H1 (cell line): ENCODE results near the gene ORAI3.

Experiments
- BRCA1 ChIP-seq: IDR thresholded peaks from 2 replicates; pipeline ENCODE4 v1.6.1; 2012; ENCODE audit warnings: low read depth, low read length, improper control_type of control experiment
- CHD2 ChIP-seq: IDR thresholded peaks from 2 replicates; pipeline ENCODE4 v1.6.1; 2012; ENCODE audit warnings: low read length, improper control_type of control experiment
- CTBP2 ChIP-seq: IDR thresholded peaks from 2 replicates; pipeline ENCODE4 v1.7.0; 2011; ENCODE audit warnings: borderline replicate concordance, mild to moderate bottlenecking, moderate library complexity, mixed read lengths, low read length; ENCODE audit not compliant: insufficient read depth, insufficient read length
- EZH2 ChIP-seq: fragments of 200-600 bp; sonication (generic); IDR thresholded peaks from 2 replicates; pipeline ENCODE4 v1.7.1; 2012; ENCODE audit warnings: low read depth, mild to moderate bottlenecking, moderate library complexity, low read length, inconsistent platforms; ENCODE audit not compliant: severe bottlenecking
- GTF2F1 ChIP-seq: IDR thresholded peaks from 2 replicates; pipeline ENCODE4 v1.6.1; 2012; ENCODE audit warnings: low read depth, low read length, improper control_type of control experiment, borderline replicate concordance
- KDM5A ChIP-seq: fragments of 200-600 bp; IDR thresholded peaks from 2 replicates; pipeline ENCODE4 v1.7.1; 2012; ENCODE audit warnings: mild to moderate bottlenecking, low read length, inconsistent platforms, mixed read lengths
- NRF1 ChIP-seq: IDR thresholded peaks from 2 replicates; pipeline ENCODE4 v1.6.1; 2011; ENCODE audit warnings: mild to moderate bottlenecking, low read depth, low read length, improper control_type of control experiment
- POLR2A ChIP-seq, 2 experiments: IDR thresholded peaks; 1 replicate in 1 of 2; 2 replicates in 1 of 2; pipeline ENCODE4 v1.6.1; 2011; ENCODE audit warnings: low read depth in 2 of 2, low read length in 2 of 2, mild to moderate bottlenecking in 2 of 2; ENCODE audit errors: control extremely low read depth in 1 of 2
- SIN3A ChIP-seq, 2 experiments: IDR thresholded peaks in 1 of 2; conservative IDR thresholded peaks in 1 of 2; 2 replicates each; pipeline ENCODE4 v1.6.1; 2011 to 2012; ENCODE audit warnings: low read length in 2 of 2, improper control_type of control experiment in 1 of 2, low read depth in 1 of 2, mild to moderate bottlenecking in 1 of 2
- SP1 ChIP-seq: IDR thresholded peaks from 2 replicates; pipeline ENCODE4 v1.6.1; 2011; ENCODE audit warnings: low read depth, low read length
- SP4 ChIP-seq: IDR thresholded peaks from 2 replicates; pipeline ENCODE4 v1.6.1; 2012; ENCODE audit warnings: low read length, inconsistent platforms
- SUZ12 ChIP-seq: fragments of 200-600 bp; sonication (generic); IDR thresholded peaks from 2 replicates; pipeline ENCODE4 v1.6.1; 2012; ENCODE audit warnings: mild to moderate bottlenecking, inconsistent platforms, low read length, moderate library complexity, mixed read lengths
- TF ChIP-seq, protein P1 (sequence below), 3 experiments: IDR thresholded peaks; 1 replicate in 2 of 3; 2 replicates in 1 of 3; pipeline versions ENCODE4 v1.5.1 to v1.6.1; 2011; ENCODE audit warnings: low read length in 3 of 3, mild to moderate bottlenecking in 3 of 3, inconsistent platforms in 2 of 3, low read depth in 1 of 3, moderate library complexity in 1 of 3; ENCODE audit not compliant: insufficient read depth in 1 of 3; ENCODE audit errors: control extremely low read depth in 1 of 3
- TF ChIP-seq, protein P2 (sequence below): IDR thresholded peaks from 2 replicates; pipeline ENCODE4 v1.6.1; 2012; ENCODE audit warnings: low read length, inconsistent platforms

DNA sequence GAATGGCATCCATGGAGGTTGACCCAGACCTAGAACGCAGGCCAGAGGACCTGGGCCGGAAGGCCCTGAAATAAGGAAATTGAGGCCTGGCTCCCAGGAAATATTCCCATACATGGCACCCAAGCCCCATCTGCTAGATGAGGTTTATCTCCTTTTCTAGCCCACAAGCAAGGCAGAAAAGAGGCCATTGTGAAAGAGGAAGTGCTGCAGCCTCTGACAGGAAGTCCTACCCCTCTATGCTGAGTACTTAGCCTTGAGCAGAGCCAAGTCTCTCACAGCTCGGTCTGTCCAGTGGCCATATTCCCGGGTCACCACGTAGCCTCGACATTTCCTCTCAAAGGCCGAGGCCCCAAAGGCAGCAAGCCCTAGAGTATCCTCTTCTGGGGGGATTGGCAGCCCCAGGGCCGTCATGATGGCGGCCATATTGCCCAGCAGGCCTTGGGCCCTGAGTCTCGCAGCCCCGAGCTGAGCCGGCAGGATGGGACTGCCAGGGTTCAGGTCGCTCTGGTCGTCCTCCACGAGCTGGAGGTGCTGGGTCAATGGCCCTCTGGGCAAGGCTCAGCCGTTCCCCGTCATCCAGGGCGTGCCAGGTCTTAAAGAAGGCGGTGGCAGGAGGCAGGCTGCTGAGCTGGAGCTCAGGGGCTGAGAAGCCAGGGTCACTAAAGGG, 44.6 kb upstream of the ORAI3 start:
- TF ChIP-seq SP4 (no peak), GTF2F1 (no peak), KDM5A (no peak), NRF1 (no peak), SP1 (no peak), SUZ12 (no peak), CHD2 (no peak), EZH2 (no peak), BRCA1 (no peak), POLR2A (IDR thresholded peaks at IDR 0.05; ENCODE audit: control extremely low read depth in 1 of 2, low read depth in 2 of 2, low read length in 2 of 2) (no peak), CTBP2 (no peak), SIN3A (conservative IDR thresholded peaks at IDR 0.05 in 1 of 2, IDR thresholded peaks at IDR 0.05 in 1 of 2; ENCODE audit: low read depth in 1 of 2, low read length in 2 of 2) (no peak)
- TF ChIP-seq, protein P1, sequence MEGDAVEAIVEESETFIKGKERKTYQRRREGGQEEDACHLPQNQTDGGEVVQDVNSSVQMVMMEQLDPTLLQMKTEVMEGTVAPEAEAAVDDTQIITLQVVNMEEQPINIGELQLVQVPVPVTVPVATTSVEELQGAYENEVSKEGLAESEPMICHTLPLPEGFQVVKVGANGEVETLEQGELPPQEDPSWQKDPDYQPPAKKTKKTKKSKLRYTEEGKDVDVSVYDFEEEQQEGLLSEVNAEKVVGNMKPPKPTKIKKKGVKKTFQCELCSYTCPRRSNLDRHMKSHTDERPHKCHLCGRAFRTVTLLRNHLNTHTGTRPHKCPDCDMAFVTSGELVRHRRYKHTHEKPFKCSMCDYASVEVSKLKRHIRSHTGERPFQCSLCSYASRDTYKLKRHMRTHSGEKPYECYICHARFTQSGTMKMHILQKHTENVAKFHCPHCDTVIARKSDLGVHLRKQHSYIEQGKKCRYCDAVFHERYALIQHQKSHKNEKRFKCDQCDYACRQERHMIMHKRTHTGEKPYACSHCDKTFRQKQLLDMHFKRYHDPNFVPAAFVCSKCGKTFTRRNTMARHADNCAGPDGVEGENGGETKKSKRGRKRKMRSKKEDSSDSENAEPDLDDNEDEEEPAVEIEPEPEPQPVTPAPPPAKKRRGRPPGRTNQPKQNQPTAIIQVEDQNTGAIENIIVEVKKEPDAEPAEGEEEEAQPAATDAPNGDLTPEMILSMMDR (IDR thresholded peaks at IDR 0.05; ENCODE audit: control extremely low read depth in 1 of 3, insufficient read depth in 1 of 3, low read depth in 1 of 3, low read length in 3 of 3) = no peak
- TF ChIP-seq, protein P2, sequence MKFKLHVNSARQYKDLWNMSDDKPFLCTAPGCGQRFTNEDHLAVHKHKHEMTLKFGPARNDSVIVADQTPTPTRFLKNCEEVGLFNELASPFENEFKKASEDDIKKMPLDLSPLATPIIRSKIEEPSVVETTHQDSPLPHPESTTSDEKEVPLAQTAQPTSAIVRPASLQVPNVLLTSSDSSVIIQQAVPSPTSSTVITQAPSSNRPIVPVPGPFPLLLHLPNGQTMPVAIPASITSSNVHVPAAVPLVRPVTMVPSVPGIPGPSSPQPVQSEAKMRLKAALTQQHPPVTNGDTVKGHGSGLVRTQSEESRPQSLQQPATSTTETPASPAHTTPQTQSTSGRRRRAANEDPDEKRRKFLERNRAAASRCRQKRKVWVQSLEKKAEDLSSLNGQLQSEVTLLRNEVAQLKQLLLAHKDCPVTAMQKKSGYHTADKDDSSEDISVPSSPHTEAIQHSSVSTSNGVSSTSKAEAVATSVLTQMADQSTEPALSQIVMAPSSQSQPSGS = no peak
